ENCODE data around the gene DPM1.
"Not testable (repeated sequence)": the region's sequence is repeated elsewhere in the genome, so short reads cannot be mapped to it uniquely, and the experiment has no call there.

Gene DPM1

GRCh38 chr20:50978533-50978932 is 20.2 kb upstream of the DPM1 start:
- not testable (repeated sequence) for DNase-seq

GRCh38 chr20:50977066-50978021 is 19.0 kb upstream of the DPM1 start:
- DNase-seq, result no peak

- no peak for DNase-seq
Measured at GRCh38 chr20:50975701-50976330, 17.5 kb upstream of the DPM1 start.

- no peak for DNase-seq
Measured at GRCh38 chr20:50969912-50970311, 11.6 kb upstream of the DPM1 start.

- no peak for DNase-seq
Measured at GRCh38 chr20:50969435-50969834, 11.1 kb upstream of the DPM1 start.

- DNase-seq, result no peak
Measured at GRCh38 chr20:50968289-50968688, 10.0 kb upstream of the DPM1 start.

GRCh38 chr20:50967586-50967985 is 9.3 kb upstream of the DPM1 start:
- DNase-seq, result no peak

GRCh38 chr20:50959543-50960126 is 1.3 kb upstream of the DPM1 start:
- no peak for DNase-seq

- peak; percentile 91 for DNase-seq
Measured at GRCh38 chr20:50958615-50959542, 547 bp upstream of the DPM1 start, which contains the start of gene MOCS3. Gene MOCS3, plus strand, starts transcription at chr20:50958818. Its CDS starts 25 bp downstream, at chr20:50958843.

GRCh38 chr20:50957276-50957675 is 1.1 kb downstream of the DPM1 start:
- no peak for DNase-seq

- no peak for DNase-seq
Measured at GRCh38 chr20:50953821-50954220, 4.5 kb downstream of the DPM1 start.

GRCh38 chr20:50953196-50953595 is 5.1 kb downstream of the DPM1 start:
- DNase-seq, result no peak

- no peak for DNase-seq
Measured at GRCh38 chr20:50948132-50948785, 10.1 kb downstream of the DPM1 start.

- no peak for DNase-seq
Measured at GRCh38 chr20:50943069-50943468, 15.3 kb downstream of the DPM1 start.

GRCh38 chr20:50933589-50933988 is 24.7 kb downstream of the DPM1 start:
- DNase-seq, result no peak

- no peak for DNase-seq
Measured at GRCh38 chr20:50932691-50933280, 25.5 kb downstream of the DPM1 start.

- DNase-seq, result no peak
Measured at GRCh38 chr20:50932016-50932485, 26.3 kb downstream of the DPM1 start.

GRCh38 chr20:50931306-50932015 is 26.9 kb downstream of the DPM1 start, which contains the start of gene ADNP:
Gene ADNP, minus strand, starts transcription at chr20:50931437. Its CDS starts 27,441 bp downstream, at chr20:50903996.
- DNase-seq, result peak; percentile 85

- DNase-seq, result no peak
Measured at GRCh38 chr20:50930976-50931305, 27.4 kb downstream of the DPM1 start.

GRCh38 chr20:50930139-50930975 is 28.0 kb downstream of the DPM1 start:
- DNase-seq, result no peak

Measured in amniotic stem cell (primary cell).